GM18873 (cell line): ENCODE data around the gene SMO.
"Not testable (repeated sequence)": the region's sequence is repeated elsewhere in the genome, so short reads cannot be mapped to it uniquely, and the experiment has no call there.

Experiments used
- ATAC-seq: cut with Tn5 transposase; IDR thresholded peaks from one replicate; pipeline ENCODE4 v1.9.1; 2021; ENCODE audit warnings: mild to moderate bottlenecking, moderate library complexity, moderate number of reproducible peaks; ENCODE audit not compliant: unreplicated experiment, low FRiP score

SMO gene

DNA sequence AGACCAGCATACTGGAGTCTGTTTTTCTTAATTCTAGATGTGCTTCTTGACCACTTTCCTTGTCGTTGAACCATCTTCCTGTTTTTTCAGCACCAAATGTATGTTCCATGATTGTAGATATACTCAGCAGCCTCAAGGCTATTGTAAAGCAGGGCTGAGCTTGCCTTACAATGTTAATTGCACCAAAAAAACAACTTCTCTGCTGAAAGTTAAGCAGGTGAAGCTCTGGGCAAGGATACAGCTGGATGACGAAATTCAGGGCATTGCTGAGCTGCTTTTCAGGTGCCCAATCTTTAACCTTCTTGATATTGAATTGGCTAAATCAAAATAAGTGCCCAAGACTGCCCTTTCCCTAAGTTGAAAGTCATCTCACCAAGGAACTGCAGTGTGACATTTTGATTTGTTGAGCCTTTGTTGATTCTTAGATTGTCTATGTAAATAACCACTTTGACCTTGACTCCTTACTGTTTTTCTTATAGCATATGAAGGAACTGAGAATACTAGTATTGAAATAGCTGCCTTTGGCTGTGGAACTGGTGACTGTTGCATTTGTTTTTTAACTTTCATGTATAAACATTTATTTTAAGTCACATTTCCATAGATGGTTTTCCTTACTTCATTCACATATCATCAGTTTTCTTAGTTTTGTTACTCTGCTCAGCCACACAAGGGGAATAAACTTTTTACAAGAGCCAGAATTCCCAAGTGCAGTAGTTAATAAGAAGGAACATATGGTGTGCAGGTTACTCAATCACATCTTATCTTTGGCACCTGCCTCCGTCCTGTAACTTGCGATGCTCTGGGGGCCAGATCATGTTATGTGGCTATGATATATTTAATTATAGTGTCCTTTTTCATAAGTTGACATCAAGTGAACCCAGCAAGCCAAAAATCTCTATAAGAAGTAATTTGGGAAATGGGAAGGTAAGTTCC, 39.5 kb downstream of the SMO start:
- ATAC-seq, result no peak

DNA sequence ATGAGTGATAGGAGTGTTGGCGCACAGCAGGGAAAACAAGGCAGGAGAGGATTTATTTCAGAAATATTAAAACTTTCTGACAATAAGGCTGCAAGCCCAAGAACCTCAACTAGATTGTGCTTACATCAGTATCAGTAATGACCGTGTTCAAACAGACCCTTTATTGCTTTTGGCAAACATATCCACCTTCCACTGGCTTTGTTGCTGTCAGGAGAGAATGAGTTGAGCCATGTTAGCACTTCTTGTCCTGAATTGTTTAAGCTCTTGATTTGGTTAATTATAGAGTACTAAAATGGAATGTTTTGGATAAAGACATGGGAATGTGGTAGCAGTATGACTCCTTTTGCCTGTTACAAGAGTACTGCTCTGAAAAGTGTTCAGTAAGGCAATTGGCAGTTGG, 40.2 kb downstream of the SMO start:
- ATAC-seq, result no peak

DNA sequence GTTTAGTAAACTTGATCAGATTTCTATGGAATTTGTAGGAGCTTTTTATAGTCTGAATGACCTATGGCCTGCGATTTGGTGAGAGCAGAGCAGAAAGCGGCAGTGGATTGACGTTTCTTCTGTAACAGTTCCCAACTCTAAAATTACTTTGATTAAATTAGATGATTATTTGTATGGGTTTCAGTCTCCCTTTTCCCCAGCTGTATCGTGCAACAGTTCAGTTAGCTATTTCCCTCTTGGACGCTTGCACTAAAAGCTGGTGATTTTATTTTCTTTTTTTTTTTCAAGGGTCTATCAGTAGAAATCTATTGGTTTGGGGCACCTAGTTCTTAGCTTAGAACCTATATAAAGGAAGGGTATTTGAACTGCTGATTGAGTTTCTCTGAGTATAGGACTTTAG, 43.2 kb downstream of the SMO start:
- no peak for ATAC-seq

DNA sequence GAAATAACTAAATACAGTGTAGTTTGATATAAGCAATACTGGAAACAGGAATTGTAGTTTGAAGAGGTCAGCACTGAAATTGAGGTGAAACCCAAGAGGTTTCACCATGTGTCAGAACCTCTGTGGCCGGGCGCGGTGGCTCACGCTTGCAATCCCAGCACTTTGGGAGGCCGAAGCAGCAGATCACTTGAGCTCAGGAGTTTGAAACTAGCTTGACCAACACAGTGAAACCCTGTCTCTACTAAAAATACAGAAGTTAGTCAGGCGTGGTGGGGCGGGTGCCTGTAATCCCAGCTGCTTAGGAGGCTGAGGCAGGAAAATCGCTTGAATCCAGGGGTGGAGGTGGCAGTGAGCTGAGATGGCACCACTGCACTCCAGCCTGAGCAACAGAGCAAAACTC, 50.1 kb downstream of the SMO start:
- no peak for ATAC-seq

DNA sequence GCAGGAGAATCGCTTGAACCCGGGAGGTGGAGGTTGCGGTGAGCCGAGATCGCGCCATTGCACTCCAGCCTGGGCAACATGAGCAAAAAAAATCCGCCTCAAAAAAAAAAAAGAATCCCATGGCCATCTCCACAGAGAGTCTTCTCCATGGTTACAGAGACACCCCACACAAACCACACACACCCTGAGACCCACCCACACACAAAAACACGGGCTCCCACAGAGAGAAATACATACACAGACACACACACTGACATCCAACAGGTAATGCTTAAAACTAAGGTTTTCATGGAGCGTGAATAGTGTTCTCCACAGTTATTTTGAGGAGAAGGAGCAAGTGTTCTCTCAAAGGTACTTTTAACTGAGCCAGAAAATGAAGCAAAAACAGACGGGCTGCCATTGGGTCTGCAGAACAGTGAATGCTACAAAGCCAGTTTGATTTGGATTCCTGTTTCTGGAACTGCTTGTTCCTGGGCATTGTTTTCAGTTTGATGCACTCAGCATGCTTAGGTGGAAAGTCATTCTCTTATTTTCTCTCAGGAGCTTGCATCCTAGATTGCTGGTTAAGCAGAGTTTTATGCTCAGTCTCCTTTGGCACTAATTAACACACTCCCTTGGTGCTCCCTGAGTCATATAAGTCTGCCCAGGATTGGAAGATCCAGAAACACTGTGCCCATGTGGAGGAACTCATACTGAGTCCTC, 51.8 kb downstream of the SMO start:
- ATAC-seq, result no peak

DNA sequence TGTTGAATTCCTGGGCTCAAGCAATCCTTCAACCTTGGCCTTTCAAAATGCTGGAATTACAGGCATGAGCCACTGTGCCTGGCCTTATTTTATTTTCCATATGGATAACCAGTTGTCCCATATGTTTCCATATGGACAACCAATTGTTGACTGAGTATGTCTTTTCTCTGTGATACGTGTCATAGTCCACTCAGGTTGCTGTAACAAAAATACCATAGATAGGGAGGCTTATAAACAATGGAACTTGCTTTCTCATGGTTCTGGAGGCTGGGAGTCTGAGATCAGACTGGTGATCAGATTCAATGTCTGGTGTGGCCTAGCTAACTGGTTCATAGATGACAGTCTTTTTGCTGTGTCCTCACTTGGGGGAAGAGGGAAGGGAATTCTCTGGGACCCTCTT, 55.8 kb downstream of the SMO start:
- ATAC-seq, result no peak

DNA sequence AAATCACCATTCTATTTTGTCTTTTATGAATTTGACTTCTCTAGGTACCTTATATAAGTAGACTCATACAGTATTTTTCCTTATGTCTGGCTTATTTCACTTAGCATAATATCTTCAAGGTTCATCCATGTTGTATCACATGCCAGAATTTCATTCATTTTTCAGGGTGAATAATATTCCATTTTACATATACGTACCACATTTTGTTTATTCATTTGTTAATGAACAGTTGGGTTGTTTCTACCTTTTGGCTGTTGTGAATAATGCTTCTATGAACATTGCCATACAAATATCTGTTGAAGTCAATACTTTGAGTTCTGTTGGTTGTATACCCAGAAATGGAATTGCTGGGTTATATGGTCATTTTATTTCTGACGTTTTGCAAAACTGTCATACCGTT, 57.1 kb downstream of the SMO start:
- no peak for ATAC-seq

DNA sequence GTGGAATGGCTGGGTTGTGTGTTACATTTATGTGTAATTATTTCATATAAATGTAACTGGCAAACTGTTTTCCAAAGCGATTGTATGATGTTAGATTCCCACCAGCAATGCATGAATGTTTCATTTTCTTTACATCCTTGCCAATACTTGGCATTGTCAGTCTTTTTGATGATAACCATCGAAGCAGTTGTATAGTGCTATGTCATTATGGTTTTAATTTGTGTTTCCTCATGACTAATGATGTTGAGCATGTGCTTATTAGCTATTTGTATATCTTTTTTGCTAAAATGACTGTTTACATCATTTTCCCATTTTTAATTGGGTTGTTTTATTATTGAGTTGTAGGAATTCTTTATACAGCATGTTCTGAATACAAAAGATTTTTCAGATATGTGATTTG, 58.7 kb downstream of the SMO start:
- no peak for ATAC-seq

DNA sequence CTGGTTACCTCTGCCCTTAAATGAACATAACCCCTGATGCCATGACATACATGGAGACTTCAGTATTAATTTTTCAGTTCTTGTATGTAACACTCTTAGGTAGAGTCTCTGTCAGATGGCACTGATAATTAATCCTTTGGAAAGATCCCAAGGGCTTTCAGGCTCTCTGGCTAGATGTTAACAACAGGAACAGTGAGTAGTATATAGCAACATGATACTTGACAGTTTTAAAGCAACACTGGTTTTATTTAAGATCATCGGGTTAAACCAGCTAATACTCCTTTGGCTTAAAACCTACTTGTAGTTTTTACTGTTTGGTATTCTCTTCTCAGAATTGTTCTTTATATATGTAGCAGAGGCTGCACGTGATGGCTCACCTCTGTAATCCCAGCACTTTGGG, 63.7 kb downstream of the SMO start:
- ATAC-seq, result no peak

DNA sequence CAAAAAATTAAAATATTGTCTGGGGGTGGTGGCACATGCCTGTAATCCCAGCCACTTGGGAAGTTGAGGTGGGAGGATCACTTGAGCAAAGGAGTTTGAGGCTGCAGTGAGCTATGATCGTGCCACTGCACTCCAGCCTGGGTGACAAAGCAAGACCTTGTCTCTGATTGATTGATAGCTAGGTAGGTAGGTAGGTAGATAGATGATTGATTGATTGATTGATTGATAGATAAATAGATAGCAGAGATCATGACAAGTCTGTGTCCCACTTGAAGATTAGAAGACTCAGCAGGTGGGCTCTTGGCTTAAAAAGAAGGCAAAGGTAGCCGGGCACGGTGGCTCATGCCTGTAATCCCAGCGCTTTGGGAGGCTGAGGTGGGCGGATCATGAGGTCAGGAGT, 64.2 kb downstream of the SMO start:
- not testable (repeated sequence) for ATAC-seq

DNA sequence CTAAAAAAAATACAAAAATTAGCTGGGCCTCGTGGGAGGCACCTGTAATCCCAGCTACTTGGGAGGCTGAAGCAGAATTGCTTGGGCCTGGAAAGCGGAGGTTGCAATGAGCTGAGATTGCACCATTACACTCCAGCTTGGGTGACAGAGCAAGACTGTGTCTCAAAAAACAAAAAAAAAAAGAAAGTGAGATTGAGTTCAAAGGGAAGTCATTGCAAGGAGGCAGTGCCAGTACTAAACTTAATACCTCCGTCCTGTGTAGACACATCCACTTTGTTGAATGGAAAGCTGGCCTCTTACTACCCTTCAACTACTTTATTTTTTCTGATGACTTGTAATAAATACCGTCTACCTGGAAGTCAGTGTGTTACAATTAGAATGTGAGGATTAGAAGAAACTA, 67.4 kb downstream of the SMO start:
- ATAC-seq, result no peak

DNA sequence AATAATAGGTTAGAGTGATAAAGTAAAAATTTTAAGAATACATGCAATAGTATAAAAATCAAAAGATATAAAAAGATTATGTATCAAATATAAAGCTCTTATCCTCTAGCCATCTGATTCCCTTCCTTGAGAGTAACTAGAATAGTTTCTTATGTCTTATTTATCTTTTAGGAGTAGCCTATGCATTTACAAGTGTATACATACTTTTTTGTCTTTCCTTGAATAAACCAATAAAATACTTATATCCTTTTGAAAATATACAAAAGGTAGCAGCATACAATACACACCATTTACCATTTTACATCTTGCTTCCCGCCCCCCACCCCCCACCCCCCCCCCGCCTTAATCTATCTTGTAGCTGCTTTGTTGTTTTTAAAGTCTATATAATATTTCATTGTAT, 67.8 kb downstream of the SMO start:
- no peak for ATAC-seq

DNA sequence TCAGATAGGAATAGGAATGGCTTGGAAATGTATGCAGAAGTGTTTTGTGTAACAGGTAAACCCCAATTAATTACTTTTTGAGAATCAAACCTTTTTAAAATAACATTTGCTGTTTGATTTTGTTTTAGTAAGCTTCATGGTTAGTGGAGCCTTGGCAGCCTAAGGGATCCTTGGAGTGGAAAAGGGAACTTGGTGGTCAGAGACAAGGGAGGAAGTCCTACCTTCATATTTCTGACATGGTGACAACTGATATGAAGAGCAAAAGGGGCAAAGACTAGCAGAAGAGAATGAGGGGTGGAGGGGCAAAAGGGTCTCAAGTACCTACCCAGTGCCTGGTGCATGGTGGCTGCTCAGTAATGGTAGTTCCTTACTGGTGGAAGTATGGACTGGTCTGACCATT, 68.7 kb downstream of the SMO start:
- ATAC-seq, result no peak

DNA sequence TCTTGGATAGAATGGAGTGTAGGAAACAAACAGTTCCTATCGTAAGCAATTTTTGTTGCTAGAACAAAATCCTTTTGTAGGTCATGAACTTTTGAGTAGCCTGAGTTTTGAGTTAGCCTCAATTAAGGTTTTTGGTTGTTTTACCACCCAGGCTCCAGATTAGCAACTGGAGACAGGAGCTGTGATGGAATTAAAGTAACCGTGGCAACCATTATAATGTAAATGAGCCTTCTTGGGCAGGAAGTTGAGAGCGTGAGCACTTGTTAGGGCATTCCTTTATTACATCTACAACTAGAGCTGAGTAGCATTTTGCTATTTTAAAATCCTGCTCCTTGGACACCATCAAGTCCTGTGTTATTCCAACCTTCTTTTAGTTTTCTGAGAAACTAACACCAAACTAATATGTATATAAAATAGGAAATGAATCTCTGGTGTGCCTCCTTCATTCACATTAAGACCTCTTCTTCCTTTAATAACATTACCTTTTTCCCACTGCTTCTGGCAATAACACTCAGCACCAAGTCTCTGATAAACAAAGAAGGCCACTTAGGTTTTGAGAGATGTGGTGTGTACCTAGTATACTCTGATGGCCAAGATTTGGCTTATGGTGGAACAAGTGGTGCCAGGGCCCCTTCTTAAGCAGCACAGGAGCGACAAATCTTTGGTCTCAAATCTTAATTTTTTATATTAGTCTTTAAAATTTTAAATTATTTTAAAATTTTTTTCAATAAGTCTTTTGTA, 70.4 kb downstream of the SMO start:
- no peak for ATAC-seq

DNA sequence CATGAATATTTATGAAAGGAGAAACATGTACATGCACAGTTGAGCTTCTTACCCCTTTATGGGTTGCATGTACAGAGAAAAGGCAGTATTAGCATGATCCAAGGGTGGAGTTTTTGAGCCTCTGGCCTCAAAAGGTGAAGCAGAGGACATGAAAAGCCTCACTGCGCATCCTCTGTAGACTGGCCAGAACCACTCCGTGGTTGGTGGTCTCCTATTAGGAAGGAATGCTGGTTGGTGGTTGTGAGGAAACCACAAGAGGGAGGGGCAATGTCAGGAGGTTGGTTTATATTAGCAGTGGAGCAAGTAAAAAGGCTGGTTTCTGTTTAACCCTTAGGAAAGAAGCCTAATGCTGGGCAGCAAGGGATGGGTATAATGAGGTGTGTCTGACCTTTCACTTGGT, 73.9 kb downstream of the SMO start:
- no peak for ATAC-seq
